H9 (cell line): ENCODE results near the gene OAS2. TPM values are rescaled to one million over a fixed set of nuclear protein-coding genes. Genes with fewer than 3 reads are reported as not detected.

Experiments used
- DNase-seq: peaks from one replicate; pipeline ENCODE4 v3.0.0-alpha.2; 2017
- H2AFZ ChIP-seq: one replicate; pipeline ENCODE4 v1.6.1; 2013; ENCODE audit warnings: mild to moderate bottlenecking, low read length, control low read depth, moderate library complexity
- H2AK5ac ChIP-seq: 2 replicates; pipeline ENCODE4 v1.6.1; 2013; ENCODE audit warnings: low read length, control low read depth, mixed read lengths; ENCODE audit not compliant: insufficient read length
- H2BK120ac ChIP-seq: one replicate; pipeline ENCODE4 v1.6.1; 2013; ENCODE audit warnings: low read depth, mild to moderate bottlenecking, low read length, control low read depth, inconsistent platforms; ENCODE audit not compliant: poor library complexity, severe bottlenecking
- H2BK12ac ChIP-seq: 2 replicates; pipeline ENCODE4 v1.6.1; 2013; ENCODE audit warnings: low read length, control low read depth, mixed read lengths, low read depth; ENCODE audit not compliant: insufficient read length
- H2BK15ac ChIP-seq: 2 replicates; pipeline ENCODE4 v1.6.1; 2013; ENCODE audit warnings: low read depth, low read length, control low read depth
- H2BK20ac ChIP-seq: one replicate; pipeline ENCODE4 v1.6.1; 2013; ENCODE audit warnings: low read depth, mild to moderate bottlenecking, low read length, control low read depth, inconsistent platforms; ENCODE audit not compliant: poor library complexity, severe bottlenecking
- H2BK5ac ChIP-seq: 2 replicates; pipeline ENCODE4 v1.6.1; 2013; ENCODE audit warnings: low read length, control low read depth, mixed read lengths; ENCODE audit not compliant: insufficient read length
- H3K14ac ChIP-seq: 2 replicates; pipeline ENCODE4 v1.6.1; 2013; ENCODE audit warnings: low read length, control low read depth; ENCODE audit not compliant: insufficient read depth
- H3K18ac ChIP-seq: 2 replicates; pipeline ENCODE4 v1.6.1; 2013; ENCODE audit warnings: low read depth, mild to moderate bottlenecking, mixed read lengths, low read length, control low read depth; ENCODE audit not compliant: insufficient read length
- H3K23ac ChIP-seq: 2 replicates; pipeline ENCODE4 v1.6.1; 2013; ENCODE audit warnings: low read length, control low read depth, mixed read lengths, low read depth; ENCODE audit not compliant: insufficient read length
- H3K23me2 ChIP-seq: 2 replicates; pipeline ENCODE4 v1.6.1; 2013; ENCODE audit warnings: low read depth, mild to moderate bottlenecking, mixed read lengths, low read length, control low read depth; ENCODE audit not compliant: insufficient read length, poor library complexity, severe bottlenecking
- H3K27ac ChIP-seq: 2 replicates; pipeline ENCODE4 v1.5.1; 2013; ENCODE audit warnings: low read length, control low read depth, mixed read lengths, low read depth; ENCODE audit not compliant: insufficient read length
- H3K27me3 ChIP-seq: 2 replicates; pipeline ENCODE4 v1.6.1; 2013; ENCODE audit warnings: low read length, control low read depth, inconsistent platforms; ENCODE audit not compliant: insufficient read depth
- H3K4ac ChIP-seq: 2 replicates; pipeline ENCODE4 v1.6.1; 2013; ENCODE audit warnings: low read depth, mild to moderate bottlenecking, control low read depth, inconsistent platforms, low read length, moderate library complexity
- H3K4me1 ChIP-seq: 2 replicates; pipeline ENCODE4 v1.6.1; 2013; ENCODE audit warnings: low read length, control low read depth, inconsistent platforms; ENCODE audit not compliant: insufficient read depth
- H3K4me2 ChIP-seq: 2 replicates; pipeline ENCODE4 v1.6.1; 2013; ENCODE audit warnings: low read length, control low read depth, mixed read lengths; ENCODE audit not compliant: insufficient read length, insufficient read depth
- H3K56ac ChIP-seq: 2 replicates; pipeline ENCODE4 v1.6.1; 2013; ENCODE audit warnings: low read depth, mild to moderate bottlenecking, mixed read lengths, low read length, control low read depth; ENCODE audit not compliant: insufficient read length
- H3K79me1 ChIP-seq: 2 replicates; pipeline ENCODE4 v1.6.1; 2013; ENCODE audit warnings: low read depth, mild to moderate bottlenecking, moderate library complexity, low read length, control low read depth, inconsistent platforms; ENCODE audit not compliant: insufficient read depth, poor library complexity, severe bottlenecking
- H3K79me2 ChIP-seq: 2 replicates; pipeline ENCODE4 v1.6.1; 2013; ENCODE audit warnings: low read length, control low read depth, inconsistent platforms; ENCODE audit not compliant: insufficient read depth
- H3K9ac ChIP-seq: 2 replicates; pipeline ENCODE4 v1.6.1; 2013; ENCODE audit warnings: low read length, control low read depth, mixed read lengths; ENCODE audit not compliant: insufficient read length; ENCODE audit errors: extremely low read depth
- H3K9me3 ChIP-seq: one replicate; pipeline ENCODE4 v1.6.1; 2013; ENCODE audit warnings: low read depth, low read length, inconsistent platforms; ENCODE audit not compliant: control insufficient read depth
- H3T11ph ChIP-seq: one replicate; pipeline ENCODE4 v1.6.1; 2013; ENCODE audit warnings: mild to moderate bottlenecking, low read length, control low read depth, inconsistent platforms
- H4K20me1 ChIP-seq: one replicate; pipeline ENCODE4 v1.6.1; 2013; ENCODE audit not compliant: control insufficient read depth, insufficient read length, insufficient read depth
- H4K5ac ChIP-seq: 2 replicates; pipeline ENCODE4 v1.6.1; 2013; ENCODE audit warnings: low read depth, mild to moderate bottlenecking, mixed read lengths, low read length, control low read depth; ENCODE audit not compliant: insufficient read length
- H4K8ac ChIP-seq: replicated peaks from 2 replicates; pipeline ENCODE4 v1.6.1; 2013; ENCODE audit warnings: low read length, control low read depth, mixed read lengths, low read depth; ENCODE audit not compliant: insufficient read length
- H4K91ac ChIP-seq: 2 replicates; pipeline ENCODE4 v1.6.1; 2013; ENCODE audit warnings: low read depth, mild to moderate bottlenecking, moderate library complexity, mixed read lengths, low read length, control low read depth; ENCODE audit not compliant: insufficient read length
- H3K27ac Mint-ChIP-seq, 3 experiments: 2 replicates in 2 of 3; 3 replicates in 1 of 3; pipeline ENCODE4 v1.8.0; 2020 to 2021; ENCODE audit warnings: mixed read lengths in 3 of 3, mild to moderate bottlenecking in 1 of 3, moderate library complexity in 1 of 3
- H3K27me3 Mint-ChIP-seq: 2 replicates; pipeline ENCODE4 v1.8.0; 2021; ENCODE audit warnings: low read depth, mild to moderate bottlenecking, moderate library complexity, mixed read lengths
- H3K36me3 Mint-ChIP-seq, 3 experiments: 2 replicates in 2 of 3; 3 replicates in 1 of 3; pipeline ENCODE4 v1.8.0; 2020 to 2021; ENCODE audit warnings: low read depth in 3 of 3, mixed read lengths in 3 of 3; ENCODE audit not compliant: insufficient read depth in 1 of 3
- H3K4me1 Mint-ChIP-seq, 2 experiments: 2 replicates each; pipeline ENCODE4 v1.8.0; 2020; ENCODE audit warnings: mixed read lengths in 2 of 2
- H3K4me3 Mint-ChIP-seq, 2 experiments: 2 replicates in 1 of 2; 3 replicates in 1 of 2; pipeline ENCODE4 v1.8.0; 2020 to 2021; ENCODE audit warnings: mild to moderate bottlenecking in 2 of 2, mixed read lengths in 2 of 2, moderate library complexity in 1 of 2
- H3K9me3 Mint-ChIP-seq, 2 experiments: 2 replicates in 1 of 2; 3 replicates in 1 of 2; pipeline ENCODE4 v1.8.0; 2020; ENCODE audit warnings: mild to moderate bottlenecking in 2 of 2, mixed read lengths in 2 of 2, moderate library complexity in 1 of 2
- WGBS: extraction: QIAGEN DNeasy Blood & Tissue Kit; methylation state at CpG from one replicate; pipeline ENCODE4 v1.1.7; 2013; ENCODE audit warnings: missing lambda C conversion rate, low lambda C conversion rate, mixed read lengths; ENCODE audit not compliant: insufficient read length; ENCODE audit errors: extremely low coverage; 5-methylcytosine and 5-hydroxymethylcytosine counted together
- total RNA-seq: library from RNA; stranded (reverse); gene quantifications from 2 replicates; pipeline ENCODE4 v1.2.1, GENCODE V29; 2021
- TF ChIP-seq, protein P1 (sequence below): fragments of 200-600 bp; sonication (generic); conservative IDR thresholded peaks from 3 replicates; pipeline ENCODE4 v1.8.0; 2021; ENCODE audit warnings: antibody characterized with exemption, mild to moderate bottlenecking

The OAS2 gene
- total RNA-seq, 1 experiment from 2014 or later, result not detected

GRCh38 chr12:113002676-113003075 is 24.4 kb downstream of the OAS2 start:
- Histone ChIP-seq H4K8ac (no peak overlapping the region), H3K18ac (no peak overlapping the region), H3K79me1 (no peaks in the 10 kb centered on the region), H4K91ac (no peak overlapping the region), H4K5ac (no peak overlapping the region), H2BK20ac (no peak overlapping the region), H2AK5ac (no peak overlapping the region), H3K9me3 (no peaks in the 10 kb centered on the region), H2BK12ac (no peak overlapping the region), H2BK15ac (no peak overlapping the region; the same call in 1 of the 2 replicates), H3K27ac (no peak overlapping the region), H3K23ac (no peak overlapping the region), H2BK5ac (no peak overlapping the region), H3K27me3 (no peaks in the 10 kb centered on the region), H3K23me2 (no peaks in the 10 kb centered on the region), H2AFZ (no peak overlapping the region), H3K4me1 (no peaks in the 10 kb centered on the region), H3K56ac (no peak overlapping the region), H3T11ph (no peak overlapping the region), H2BK120ac (no peak overlapping the region), H3K4ac (no peak overlapping the region), H4K20me1 (no peaks in the 10 kb centered on the region), H3K14ac (no peak overlapping the region; the same call in 1 of the 2 replicates), H3K4me2 (no peak overlapping the region), H3K9ac (no peak overlapping the region), H3K79me2 (no peaks in the 10 kb centered on the region)
- no CpG with 5 or more reads among the region's 5 CpGs for WGBS
- Mint-ChIP-seq H3K27ac (no peak overlapping the region), H3K27me3 (peaks cover 25% of the 10 kb centered on the region), H3K9me3 (peaks cover 4 to 6% of the 10 kb centered on the region in 2 experiments), H3K4me3 (no peak overlapping the region), H3K36me3 (peaks cover 0 to 4% (median 0%) of the 10 kb centered on the region in 3 experiments; a peak in 2 of 7 replicates), H3K4me1 (0 out of 4 replicates have a peak, but pooled peaks cover 0 to 2% of the 10 kb centered on the region in 2 experiments)
- DNase-seq, result peak; percentile 5
- TF ChIP-seq, protein P1, sequence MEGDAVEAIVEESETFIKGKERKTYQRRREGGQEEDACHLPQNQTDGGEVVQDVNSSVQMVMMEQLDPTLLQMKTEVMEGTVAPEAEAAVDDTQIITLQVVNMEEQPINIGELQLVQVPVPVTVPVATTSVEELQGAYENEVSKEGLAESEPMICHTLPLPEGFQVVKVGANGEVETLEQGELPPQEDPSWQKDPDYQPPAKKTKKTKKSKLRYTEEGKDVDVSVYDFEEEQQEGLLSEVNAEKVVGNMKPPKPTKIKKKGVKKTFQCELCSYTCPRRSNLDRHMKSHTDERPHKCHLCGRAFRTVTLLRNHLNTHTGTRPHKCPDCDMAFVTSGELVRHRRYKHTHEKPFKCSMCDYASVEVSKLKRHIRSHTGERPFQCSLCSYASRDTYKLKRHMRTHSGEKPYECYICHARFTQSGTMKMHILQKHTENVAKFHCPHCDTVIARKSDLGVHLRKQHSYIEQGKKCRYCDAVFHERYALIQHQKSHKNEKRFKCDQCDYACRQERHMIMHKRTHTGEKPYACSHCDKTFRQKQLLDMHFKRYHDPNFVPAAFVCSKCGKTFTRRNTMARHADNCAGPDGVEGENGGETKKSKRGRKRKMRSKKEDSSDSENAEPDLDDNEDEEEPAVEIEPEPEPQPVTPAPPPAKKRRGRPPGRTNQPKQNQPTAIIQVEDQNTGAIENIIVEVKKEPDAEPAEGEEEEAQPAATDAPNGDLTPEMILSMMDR, result no peak
